ENCODE data around the gene KIF9.

GRCh38 chr3:47283591-47284364 lies 1.2 kb upstream of the KIF9 start:
- TF ChIP-seq CTCF (IDR thresholded peaks at IDR 0.05) (no peak), REST (IDR thresholded peaks at IDR 0.05; ENCODE audit: insufficient read depth in 1 of 2, low read depth in 2 of 2, low read length in 1 of 2) (no peak), POLR2AphosphoS5 (IDR thresholded peaks at IDR 0.05; ENCODE audit: low read depth, low read length) (no peak)
